K562 treated with DMSO at 1 percent for 48 hours (cell line): Measurements from ENCODE around the gene MAPK8IP1. TPM values are rescaled to one million over a fixed set of nuclear protein-coding genes. Genes with fewer than 3 reads are reported as not detected.

Experiments used
- total RNA-seq: library from RNA; unstranded; fragments of 300-600 nt; gene quantifications from 2 replicates; pipeline ENCODE4 v1.2.3, GENCODE V29; 2022; ENCODE audit warnings: low replicate concordance; ENCODE audit errors: extremely low read depth

MAPK8IP1 gene
- not detected in 2 replicates for total RNA-seq

GRCh38 chr11:45885274-45885920, at the start of gene MAPK8IP1:
Gene MAPK8IP1 (plus strand): TSS chr11:45885651. CDS start chr11:45885821, 170 bp downstream.

DNA sequence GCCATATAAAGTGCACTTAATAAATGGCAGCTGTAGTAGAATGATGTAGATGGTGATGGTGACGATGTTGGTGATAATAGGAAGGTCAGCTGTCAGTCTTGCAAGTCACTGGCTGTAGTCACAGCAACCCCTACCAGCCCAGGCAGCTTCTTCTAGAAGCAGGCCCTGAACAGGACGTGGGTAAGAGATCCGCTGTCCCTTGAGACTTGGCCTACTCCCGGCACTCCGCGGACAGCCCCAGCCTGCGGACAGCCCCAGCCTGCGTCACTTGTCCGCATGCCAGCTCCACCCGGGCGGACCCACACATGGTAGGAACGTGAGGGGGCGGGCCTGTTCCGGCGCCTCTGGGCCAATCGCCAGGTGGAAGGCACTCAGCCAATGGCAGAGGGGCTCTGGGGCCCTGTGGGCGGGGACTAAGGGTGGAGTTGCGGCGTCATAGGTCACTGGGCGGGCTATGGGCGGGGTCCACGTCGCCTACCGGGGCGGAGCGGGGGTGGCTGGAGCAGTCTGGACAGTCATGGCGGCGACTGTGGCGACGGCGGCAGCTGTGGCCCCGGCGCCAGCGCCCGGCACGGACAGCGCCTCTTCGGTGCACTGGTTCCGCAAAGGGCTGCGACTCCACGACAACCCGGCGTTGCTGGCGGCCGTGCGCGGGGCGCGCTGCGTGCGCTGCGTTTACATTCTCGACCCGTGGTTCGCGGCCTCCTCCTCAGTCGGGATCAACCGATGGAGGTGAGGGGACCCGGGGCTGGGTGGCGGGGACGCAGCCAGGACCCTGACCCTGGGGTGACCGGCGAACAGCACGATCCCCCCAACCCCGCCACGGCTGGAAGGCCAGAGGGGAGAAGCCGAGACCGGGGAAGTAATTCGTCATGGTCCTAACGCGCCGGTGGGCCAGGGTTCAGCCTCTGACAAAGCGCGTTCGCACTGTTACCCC, 38.2 kb upstream of the MAPK8IP1 start, which contains the start of gene CRY2:
TSS of gene CRY2 (plus strand) at position 502 of the 937 bp plus-strand sequence. CDS start at position 518, 16 bp downstream.

GRCh38 chr11:45906965-45907611, 21.6 kb downstream of the MAPK8IP1 start, which contains the start of gene FREY1:
Gene FREY1 (minus strand): TSS chr11:45907271. CDS start chr11:45907245, 26 bp downstream.

GRCh38 chr11:45917623-45918330, 32.3 kb downstream of the MAPK8IP1 start, which contains the start of gene PEX16:
Gene PEX16 (minus strand): TSS chr11:45917877. CDS start chr11:45917811, 66 bp downstream.

GRCh38 chr11:45922425-45923082, 37.1 kb downstream of the MAPK8IP1 start, which contains the start of gene LARGE2:
Gene LARGE2 (plus strand): TSS chr11:45922656. CDS start chr11:45922883, 227 bp downstream.

Other genes starting within 250 kb of the MAPK8IP1 start
- gene CHST1, start 220.0 kb upstream of the MAPK8IP1 start, total RNA-seq: not detected in 2 replicates
- not detected in 2 replicates for gene SLC35C1, start 80.5 kb upstream of the MAPK8IP1 start, total RNA-seq
- gene CRY2, start 38.2 kb upstream of the MAPK8IP1 start, total RNA-seq: not detected in 2 replicates
- not detected in 2 replicates for gene FREY1, start 21.6 kb downstream of the MAPK8IP1 start, total RNA-seq
- gene PEX16, start 32.2 kb downstream of the MAPK8IP1 start, total RNA-seq: not detected in 2 replicates
- gene LARGE2, start 37.0 kb downstream of the MAPK8IP1 start, total RNA-seq: not detected in 2 replicates
- not detected in 2 replicates for gene PHF21A, start 235.8 kb downstream of the MAPK8IP1 start, total RNA-seq